GM18520 (cell line): ENCODE measurements around the gene PTPN22.

ENCODE experiments used
- ATAC-seq: cut with Tn5 transposase; IDR thresholded peaks from one replicate; pipeline ENCODE4 v1.9.1; 2021; ENCODE audit not compliant: unreplicated experiment

PTPN22 gene

GRCh38 chr1:113765306-113766230, 105.9 kb downstream of the PTPN22 start:
- ATAC-seq = no peak
